ENCODE results near the gene CACNA1G.

Gene CACNA1G

GRCh38 chr17:50624321-50624934 lies 63.9 kb downstream of the CACNA1G start:
- TF ChIP-seq POLR2A (IDR thresholded peaks at IDR 0.05; ENCODE audit: extremely low read depth, insufficient read length): no peak
- TF ChIP-seq MAX (IDR thresholded peaks at IDR 0.05; ENCODE audit: low read depth, low read length): no peak
- no peak for TF ChIP-seq MYC (IDR thresholded peaks at IDR 0.05; ENCODE audit: low read depth, low read length)
- no peak for TF ChIP-seq CTCF (IDR thresholded peaks at IDR 0.05; ENCODE audit: low read depth, low read length)
- no peak overlapping the region for H3K4me3 ChIP-seq (ENCODE audit: low read depth, low read length)
- no peak for DNase-seq (ENCODE audit: low read depth)

- TF ChIP-seq MAX (IDR thresholded peaks at IDR 0.05; ENCODE audit: low read depth, low read length) (no peak), CTCF (IDR thresholded peaks at IDR 0.05; ENCODE audit: low read depth, low read length) (no peak), MYC (IDR thresholded peaks at IDR 0.05; ENCODE audit: low read depth, low read length) (no peak), POLR2A (IDR thresholded peaks at IDR 0.05; ENCODE audit: extremely low read depth, insufficient read length) (no peak)
- no peak for DNase-seq (ENCODE audit: low read depth)
- H3K4me3 ChIP-seq (ENCODE audit: low read depth, low read length): no peak overlapping the region
Measured at GRCh38 chr17:50625032-50625871, 64.7 kb downstream of the CACNA1G start.

GRCh38 chr17:50626037-50626574 lies 65.6 kb downstream of the CACNA1G start:
- H3K4me3 ChIP-seq (ENCODE audit: low read depth, low read length): no peak overlapping the region
- peak; percentile 74 for DNase-seq (ENCODE audit: low read depth)
- TF ChIP-seq POLR2A (IDR thresholded peaks at IDR 0.05; ENCODE audit: extremely low read depth, insufficient read length) (no peak), CTCF (IDR thresholded peaks at IDR 0.05; ENCODE audit: low read depth, low read length) (peak; percentile 69), MYC (IDR thresholded peaks at IDR 0.05; ENCODE audit: low read depth, low read length) (no peak), MAX (IDR thresholded peaks at IDR 0.05; ENCODE audit: low read depth, low read length) (no peak)

- DNase-seq (ENCODE audit: low read depth): no peak
- no peak overlapping the region for H3K4me3 ChIP-seq (ENCODE audit: low read depth, low read length)
Measured at GRCh38 chr17:50627036-50627781, 66.7 kb downstream of the CACNA1G start.

More at GRCh38 chr17:50627036-50627781, 66.7 kb downstream of the CACNA1G start:
- TF ChIP-seq POLR2A (IDR thresholded peaks at IDR 0.05; ENCODE audit: extremely low read depth, insufficient read length) (no peak), CTCF (IDR thresholded peaks at IDR 0.05; ENCODE audit: low read depth, low read length) (no peak), MAX (IDR thresholded peaks at IDR 0.05; ENCODE audit: low read depth, low read length) (no peak), MYC (IDR thresholded peaks at IDR 0.05; ENCODE audit: low read depth, low read length) (no peak)
